Limb (tissue), 2 donors: Measurements from ENCODE around the gene SUSD3.
"Not testable (repeated sequence)": the region's sequence is repeated elsewhere in the genome, so short reads cannot be mapped to it uniquely, and the experiment has no call there.

Experiments
- DNase-seq, 2 donors: peaks; one replicate each; pipeline ENCODE4 v3.0.0-alpha.2; 2016; ENCODE audit errors: extremely low spot score in 2 of 2

SUSD3 gene

DNA sequence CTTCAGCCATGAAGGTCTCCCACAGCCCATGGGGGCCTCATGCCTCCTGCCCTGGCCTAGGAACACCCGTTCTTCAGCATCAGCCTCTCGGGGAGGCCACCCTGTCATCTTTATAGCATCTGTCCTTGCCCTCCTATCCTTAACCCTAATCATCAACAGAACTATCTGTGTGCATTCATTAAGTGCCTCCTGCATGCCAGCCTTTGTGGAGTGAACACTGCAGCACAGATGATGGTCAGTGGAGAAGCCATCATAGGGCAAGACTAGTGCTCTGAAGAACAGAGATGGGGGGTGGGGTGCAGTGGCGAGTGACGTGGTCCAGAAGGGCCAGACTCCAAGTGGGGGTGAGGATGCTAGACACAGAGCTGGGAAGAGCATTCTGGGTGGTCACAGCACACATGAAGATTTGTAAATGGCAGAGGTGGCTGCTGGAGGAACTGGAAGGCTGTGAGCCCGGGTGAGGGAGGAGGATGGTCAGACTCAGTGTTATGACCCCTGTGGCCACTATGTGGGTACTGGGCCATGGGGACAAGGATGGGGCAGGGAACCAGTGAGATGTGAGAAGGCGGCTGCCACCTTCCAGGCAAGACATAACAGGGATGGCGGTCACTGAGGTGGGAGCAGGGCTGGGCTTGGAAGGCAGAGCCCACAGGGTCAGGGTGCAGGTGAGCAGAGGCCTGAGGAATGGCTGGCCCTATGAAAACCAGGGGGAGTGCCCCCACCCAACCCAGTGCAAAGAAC is 33.9 kb downstream of the SUSD3 start:
- DNase-seq = peak in 1 of 2 donors; percentile 25

DNA sequence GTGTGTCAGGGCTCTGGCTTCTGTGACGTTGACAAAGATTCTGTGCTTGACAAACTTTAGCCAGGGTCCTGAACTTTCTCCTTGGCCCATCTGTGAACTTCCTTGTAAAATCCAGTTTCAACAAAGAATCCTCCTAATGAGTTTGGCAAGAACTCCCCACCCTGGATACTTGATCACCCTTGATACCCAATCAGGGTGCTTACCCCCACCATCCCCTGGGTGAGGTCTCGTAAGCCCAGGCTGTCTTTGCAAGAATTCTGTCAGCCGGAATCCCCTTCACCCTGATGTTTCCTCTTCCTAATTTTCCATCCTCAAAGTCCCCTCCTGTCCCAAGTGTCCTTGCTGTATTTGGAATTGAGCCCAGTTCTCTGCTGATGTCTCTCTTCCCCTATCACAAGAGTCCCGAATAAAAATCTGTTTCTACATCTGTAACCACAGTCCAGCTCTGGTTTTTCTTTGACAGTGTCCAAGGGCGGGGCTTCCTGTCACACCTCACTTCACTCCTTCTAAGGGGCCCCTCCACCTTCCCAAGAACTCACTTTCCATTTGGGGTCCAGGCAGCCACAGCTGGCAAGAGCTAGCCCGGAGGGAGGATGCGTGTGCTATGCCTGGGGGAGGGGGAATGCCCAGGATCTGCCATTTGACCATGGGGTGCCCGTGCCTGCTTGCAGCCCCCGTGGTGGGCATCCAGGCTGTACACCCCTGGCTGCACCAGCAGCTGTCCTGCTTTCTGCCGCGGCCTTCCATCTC is 34.8 kb downstream of the SUSD3 start:
- DNase-seq = peak; percentile 36 to 43

DNA sequence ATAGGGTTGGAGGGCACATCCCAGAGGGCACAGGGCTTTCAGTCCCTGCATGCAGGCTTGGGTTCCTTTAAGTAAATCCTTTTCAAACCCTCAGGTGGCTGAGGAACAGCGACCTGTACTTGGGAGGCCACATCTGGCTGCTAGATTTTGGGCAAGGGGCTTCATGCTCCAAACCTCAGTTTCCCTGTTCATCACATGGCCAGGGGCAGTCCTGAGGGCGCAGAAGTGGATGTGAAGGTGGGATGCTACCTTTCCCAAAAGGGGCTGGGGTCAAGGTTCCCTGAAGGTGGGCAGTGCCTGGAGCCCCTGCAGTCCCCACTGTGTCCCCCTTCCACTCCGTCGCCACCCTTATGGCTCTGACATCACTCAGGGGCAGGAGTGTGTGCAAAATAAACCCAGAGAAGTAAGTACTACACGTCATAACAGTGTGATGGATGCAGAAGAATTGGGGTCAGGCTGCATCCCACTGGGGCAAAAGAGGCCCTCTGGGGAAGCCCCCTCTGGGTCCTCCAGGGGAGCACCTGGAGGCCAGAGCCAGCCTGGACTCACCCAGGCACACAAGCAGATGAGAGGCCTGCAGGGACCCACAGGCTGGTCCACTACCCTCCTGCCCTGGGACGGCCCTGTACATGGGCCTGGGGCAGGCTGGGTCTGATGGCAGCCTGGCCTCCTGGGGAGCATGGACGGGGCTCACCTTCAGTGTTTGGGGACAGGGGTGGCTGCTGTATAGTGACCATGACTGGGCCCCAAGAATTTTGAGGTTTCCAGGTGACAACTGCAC is 35.6 kb downstream of the SUSD3 start:
- DNase-seq = no peak

DNA sequence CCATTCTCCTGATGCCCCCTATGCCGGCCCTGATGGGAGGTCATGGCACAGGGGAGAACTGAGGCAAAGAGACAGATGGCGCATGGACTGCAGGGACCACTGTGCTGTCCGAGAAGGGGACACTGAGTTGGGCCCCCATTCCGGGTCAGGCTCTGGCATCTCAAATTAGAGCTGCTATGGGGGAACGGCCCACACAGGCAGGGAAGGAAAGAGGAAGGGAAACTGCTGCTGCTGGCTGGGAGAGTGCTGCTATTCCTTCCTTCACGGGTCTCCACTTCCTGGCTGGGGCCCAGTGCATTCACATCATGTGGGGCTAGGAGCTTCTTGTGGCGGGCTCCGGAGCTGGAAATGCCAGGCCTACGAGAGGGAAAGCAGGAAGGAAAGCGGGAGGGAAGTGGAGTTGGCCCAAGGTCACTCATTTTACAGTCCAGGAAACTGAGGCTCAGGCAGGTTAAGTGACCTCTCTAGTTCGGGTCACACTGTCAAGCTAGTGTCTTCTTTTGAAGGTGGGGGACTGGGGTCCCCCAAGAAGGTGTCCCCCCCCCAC is 36.2 kb downstream of the SUSD3 start:
- DNase-seq = peak; percentile 44 to 68

DNA sequence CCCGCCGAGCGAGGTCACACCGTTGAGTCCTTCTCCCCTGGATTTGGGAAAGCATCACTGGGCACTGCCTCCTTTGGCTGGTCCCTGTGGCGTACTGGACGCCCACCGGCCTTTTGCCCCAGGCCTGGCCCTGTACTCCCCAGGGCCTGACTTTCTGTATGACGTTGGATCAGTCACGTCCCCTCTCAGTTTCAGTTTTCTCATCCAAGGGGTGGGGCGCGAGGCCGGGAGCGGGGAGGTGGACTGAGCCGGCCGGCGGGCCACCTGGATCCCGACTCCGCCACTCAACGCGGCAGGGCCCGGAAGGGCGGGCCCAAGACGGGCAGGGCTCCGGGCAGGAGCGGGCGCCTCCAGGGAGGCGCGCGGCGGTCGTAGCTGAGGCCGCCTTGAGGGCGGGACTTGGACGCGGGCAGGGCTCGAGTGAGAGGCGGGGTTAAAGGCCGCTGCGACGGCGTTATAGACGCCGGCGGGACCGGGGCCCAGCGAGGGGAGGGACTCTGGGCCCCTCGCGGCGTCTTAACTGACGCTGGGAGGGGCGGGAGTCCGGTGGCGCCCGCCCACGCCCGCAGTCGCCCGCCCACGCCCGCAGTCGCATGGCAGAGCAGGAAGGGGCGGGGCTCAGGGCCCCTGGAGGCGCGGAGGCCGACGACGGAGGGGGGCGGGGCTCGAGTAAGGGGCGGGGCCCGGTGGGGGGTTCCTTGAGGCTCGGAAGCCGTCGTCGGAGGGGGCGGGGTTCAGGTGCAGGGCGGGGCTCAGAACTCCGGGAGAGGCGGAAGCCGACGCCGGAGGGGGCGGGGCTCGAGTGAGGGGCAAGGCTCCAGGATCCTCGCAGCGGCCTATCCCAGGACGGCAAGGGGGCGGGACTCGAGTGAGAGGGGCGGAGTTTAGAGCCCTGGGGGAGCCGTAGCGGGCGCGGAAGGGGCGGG is 37.0 kb downstream of the SUSD3 start:
- peak; percentile 98 to 100 for DNase-seq

DNA sequence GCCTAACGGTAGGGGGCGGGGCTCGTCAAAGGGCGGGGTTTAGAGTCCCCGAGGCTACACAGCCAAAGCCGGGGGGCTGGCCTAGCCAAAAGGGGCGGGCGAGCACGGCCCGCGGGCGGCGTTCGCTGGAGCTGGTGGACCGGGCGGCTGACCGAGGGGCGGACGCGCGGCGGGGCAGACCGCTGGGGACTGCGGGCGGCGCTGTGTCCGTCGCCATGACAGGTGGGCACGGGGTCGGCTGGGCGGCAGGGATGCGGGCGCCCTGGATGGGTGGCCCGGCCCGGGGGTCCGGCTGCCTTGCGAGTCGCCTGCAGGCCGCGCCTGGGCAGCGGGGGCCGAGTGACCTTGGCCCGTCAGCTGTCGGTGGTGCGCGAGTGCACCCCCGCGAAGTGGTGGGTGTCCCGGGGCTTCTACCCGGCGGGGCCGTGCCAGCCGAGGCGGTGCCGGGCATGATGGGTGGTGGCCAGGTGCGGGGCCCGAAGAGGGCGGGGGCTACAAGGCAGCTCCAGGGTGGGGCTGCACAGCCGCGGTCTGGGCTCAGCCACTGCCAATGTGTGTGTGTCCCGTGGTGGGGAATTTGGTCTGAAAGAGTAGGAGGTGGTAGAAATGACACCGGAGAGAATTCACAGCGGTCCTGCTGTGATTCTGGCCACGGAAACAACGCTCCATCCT is 37.8 kb downstream of the SUSD3 start, which contains the start of gene CARD19:
Gene CARD19 (plus strand): TSS at position 87 of the 672 bp plus-strand sequence. CDS start 129 bp downstream, at position 216.
- peak in 1 of 2 donors; percentile 79 for DNase-seq

DNA sequence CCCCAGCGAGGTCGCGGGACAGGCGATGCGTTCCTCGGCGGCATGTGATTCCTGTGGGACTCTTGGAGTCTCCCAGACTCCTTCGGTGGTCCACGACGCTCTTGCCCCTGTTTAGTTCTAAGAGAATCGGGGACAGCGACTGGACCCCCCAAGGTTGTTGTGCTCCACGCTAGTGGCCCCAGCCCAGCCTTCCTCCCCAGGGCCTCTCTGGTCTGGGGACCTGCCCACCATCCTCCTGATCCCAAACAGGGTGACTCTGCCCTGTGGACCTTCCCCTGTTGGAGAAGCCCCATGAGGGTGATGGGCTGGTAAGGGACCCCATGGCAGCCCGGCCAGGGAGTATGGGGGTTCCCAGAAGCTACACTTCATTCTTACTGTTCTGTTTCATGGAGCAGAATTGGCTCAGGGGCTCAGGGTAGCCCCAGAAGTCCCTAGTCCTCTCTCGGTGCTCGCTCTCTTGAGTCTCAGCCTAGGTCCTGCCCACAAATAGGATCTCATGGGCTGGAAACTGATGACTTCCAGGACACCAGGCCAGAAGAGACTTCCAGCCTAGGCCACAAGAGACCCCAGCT is 38.4 kb downstream of the SUSD3 start:
- DNase-seq = peak in 1 of 2 donors; percentile 45

DNA sequence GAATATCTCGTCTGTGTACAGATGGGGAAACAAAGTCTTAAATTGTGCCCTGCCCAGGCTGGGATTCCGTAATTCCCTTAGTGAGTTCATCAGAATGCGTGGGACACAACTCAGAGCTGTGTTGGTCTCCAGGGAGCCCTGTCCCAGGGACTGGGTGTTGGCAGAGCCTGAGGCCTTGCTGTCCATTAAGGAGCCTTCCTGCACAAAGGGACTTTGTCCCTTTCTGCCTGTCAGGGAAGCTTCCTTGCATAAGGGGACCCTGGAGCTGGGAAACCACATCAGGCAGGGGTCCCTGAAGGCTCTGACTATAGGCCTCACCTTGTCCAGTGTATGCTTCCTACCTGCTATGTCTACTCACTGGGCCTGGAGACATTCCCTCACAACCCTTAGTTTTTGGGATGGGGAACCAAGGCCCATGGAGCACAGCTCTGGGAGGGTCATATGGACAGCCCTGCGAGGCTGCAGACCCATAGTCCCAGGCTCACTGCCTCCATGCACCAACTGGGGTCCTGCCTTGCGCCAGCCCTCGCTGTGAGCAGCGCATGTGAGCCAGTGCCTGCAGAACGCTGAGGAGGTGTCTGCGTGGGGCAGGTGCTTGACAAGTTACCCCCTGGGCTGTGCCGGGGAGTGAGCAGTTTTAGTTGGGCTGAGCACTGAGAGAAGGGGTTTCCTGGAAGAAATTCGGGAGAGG is 39.2 kb downstream of the SUSD3 start:
- DNase-seq = no peak

DNA sequence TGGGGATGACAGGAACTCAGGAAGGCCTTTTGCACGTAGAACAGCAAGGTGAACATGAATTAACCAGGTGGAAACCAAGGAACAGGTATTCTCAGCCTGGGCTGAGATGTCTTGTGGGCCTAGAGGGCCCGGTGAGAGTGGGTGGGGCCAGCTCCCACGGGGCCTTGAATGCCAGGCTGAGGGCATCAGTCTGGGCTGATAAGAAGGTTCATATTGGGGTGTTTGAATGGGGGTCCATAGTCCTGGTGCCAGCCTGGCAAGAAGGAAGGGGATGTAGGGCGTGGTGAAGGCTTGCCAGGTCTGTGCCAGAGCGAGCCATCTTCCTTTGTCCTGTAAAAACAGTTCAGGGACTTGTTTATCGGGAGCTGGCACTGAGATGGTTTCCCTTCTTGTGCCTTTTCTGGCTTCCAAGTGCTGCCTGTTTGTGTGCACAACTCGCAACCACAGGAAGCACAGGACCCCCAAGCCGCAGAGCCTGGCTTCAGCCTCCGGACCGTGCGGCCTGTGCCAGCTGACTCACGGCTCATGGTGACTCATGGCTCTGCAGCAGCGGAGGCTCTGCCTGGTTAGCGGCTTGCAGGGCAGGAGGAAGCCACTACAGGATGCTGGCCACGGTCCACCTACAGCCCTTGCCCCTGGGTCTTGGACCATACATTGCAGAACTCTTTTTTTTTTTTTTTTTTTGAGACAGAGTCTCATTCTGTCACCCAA is 39.9 kb downstream of the SUSD3 start:
- peak; percentile 14 to 45 for DNase-seq

DNA sequence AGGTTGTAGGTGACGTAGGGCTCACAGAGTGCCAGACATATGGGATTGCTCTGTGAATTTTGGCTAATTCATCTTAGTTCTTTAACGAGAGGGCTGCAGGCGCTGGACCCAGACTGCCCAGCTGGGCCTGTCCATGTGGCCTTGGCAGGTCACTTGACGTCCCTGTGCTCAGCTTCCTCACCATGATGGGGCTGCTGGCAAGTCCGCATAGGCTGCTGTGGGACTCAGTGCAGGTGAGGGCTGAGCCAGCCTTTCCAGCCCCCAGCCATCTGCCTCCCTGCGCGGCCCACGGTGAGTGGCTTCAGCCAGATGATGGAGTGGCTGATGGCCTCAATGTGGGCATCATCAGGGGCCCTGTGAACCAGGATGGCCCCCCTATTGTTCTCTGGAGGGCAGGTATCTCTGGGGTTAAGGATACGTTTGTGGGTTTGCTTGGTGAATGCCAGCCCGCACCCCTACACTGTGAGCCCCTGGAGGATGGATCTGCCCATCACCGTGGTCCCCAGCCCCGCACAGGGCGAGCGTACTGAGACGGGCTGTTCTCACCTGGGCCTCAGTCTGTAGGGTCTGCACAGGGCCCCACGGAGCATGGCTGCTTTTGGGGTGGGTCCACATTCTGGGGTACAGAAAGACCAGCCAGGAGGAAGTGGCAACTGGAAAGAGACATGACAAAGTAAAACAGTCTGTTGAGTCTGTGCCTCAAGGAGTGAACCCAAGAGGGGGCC is 41.2 kb downstream of the SUSD3 start:
- DNase-seq = no peak

DNA sequence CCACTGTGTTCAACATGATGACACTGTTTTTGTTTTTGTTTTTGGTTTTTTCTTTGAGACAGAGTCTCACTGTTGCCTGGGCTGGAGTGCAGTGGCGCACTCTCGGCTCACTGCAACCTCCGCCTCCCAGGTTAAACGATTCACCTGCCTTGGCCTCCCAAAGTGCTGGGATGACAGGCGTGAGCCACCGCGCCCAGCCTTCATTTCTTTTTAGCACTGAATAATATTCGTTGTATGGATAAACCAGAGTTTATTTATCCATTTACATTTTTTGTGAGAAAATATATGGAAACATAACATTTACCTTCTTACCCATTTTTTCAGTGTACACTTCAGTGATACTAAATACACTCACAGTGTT is 41.8 kb downstream of the SUSD3 start:
- no peak for DNase-seq

DNA sequence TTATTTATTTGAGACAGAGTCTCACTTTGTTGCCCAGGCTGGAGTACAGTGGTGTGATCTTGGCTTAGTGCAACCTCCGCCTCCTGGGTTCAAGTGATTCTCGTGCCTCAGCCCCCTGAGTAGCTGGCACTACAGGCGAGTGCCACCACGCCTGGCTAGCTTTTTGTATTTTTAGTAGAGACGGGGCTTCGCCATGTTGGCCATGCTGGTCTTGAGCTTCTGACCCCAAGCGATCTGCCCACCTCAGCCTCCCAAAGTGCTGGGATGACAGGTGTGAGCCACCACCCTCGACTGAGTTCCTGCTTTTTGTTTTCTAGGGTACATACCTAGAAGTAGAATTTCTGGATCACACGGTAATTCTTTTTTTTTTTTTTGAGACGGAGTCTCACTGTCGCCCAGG is 42.6 kb downstream of the SUSD3 start:
- not testable (repeated sequence) for DNase-seq

DNA sequence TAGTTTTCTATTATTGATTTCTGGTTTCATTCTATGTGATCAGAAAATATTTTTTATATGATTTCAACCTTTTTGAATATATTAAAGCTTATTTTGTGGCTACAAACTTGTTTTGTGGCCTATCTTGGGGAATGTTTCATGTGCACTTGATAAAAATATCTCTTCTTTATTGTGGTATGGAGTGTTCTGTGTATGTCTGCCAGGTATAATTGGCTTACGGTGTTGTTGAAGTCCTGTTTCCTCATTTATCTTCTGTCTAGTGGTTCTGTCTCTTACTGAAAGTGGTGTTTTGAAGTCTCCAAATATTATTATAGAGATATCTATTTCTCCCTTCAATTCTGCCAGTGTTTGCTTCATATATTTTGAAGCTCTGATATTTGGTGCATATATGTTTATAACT is 47.1 kb downstream of the SUSD3 start:
- no peak for DNase-seq

DNA sequence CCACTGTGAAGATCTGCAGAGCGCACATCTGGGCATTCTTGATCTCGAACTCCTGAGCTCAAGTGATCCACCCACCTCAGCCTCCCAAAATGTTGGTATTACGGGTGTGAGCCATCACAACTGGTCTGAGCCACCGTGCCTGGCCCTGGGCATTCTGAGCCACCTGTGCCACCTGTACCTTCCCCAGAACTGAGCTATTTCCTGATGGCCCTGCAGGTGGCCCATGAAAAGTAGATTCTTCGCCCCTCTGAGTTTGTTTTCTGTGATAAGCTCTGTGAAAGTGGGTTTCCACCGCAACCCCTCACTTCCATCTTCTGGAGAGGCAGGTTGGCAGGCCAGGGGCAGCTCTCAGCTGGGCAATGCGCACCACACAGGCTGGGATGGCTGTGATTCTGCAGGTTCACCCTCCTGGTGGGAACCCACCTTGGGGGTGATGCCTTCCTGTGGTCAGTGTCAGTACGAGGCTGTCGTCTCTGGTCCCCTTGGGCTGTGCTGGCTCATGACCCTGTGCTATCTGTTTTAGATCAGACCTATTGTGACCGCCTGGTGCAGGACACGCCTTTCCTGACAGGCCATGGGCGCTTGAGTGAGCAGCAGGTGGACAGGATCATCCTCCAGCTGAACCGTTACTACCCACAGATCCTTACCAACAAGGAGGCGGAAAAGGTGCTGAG is 48.8 kb downstream of the SUSD3 start:
- peak in 1 of 2 donors; percentile 18 for DNase-seq

DNA sequence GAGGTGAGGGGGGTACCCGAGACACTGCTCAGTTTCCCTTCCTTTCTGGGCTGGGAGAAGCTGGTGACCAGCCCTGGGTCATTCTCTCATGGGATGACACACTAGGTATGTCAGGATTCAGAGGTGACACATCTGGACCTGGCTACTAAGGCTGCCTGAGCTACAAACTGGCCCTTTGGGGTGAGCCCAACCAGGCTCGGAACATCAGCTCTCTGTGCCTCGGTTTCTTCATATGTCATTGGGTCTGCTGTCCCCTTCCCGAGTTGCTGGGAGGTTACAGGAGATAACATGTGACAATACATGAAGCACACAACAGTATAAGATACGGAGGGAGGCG is 49.3 kb downstream of the SUSD3 start:
- DNase-seq = no peak

DNA sequence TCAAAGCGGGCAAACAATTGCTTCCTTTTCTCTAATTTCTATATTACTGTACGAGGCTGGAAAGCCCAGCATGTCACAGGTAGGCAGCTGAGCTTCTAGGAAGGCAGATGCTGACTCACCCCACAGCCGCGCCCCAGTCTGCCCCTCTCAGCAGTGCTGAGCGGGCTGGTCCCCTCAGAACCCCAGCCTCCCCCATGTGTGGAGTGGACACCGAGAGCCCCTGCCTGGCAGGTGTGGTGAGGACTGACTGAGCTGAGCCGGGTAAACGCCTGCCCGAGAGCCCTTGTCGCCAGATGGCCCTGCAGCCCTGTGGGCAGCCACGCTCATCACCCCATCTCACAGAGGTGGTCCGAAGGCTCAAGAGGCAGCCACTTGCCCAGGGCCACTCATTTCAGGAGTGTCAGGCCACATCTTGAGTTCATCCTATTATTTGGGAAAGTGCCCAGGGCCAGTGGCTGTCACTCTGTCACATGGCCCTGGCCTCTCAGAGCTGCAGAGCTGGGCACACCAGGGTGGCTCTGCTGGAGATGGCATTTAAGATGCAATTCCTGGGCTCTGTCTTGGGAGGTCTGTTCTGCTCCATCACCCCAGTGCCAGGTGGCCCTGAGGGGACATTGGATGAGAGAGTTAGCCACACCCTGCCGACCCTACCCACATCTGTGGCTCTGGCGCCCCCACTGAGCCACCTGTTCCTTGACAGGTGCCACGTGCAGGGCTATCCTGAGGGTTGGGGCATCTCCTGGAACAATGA is 50.0 kb downstream of the SUSD3 start:
- peak in 1 of 2 donors; percentile 26 for DNase-seq
